RWPE2 (cell line): Measurements from ENCODE around the gene B2M.
A peak's percentile ranks its signal among the peaks of the same experiment; 100 is the strongest.
"Not testable (repeated sequence)": the region's sequence is repeated elsewhere in the genome, so short reads cannot be mapped to it uniquely, and the experiment has no call there.

ENCODE experiments used
- ATAC-seq: fragments of 200-7000 bp; cut with Tn5 transposase; 3 replicates; pipeline ENCODE4 v1.9.1; 2021; ENCODE audit warnings: low read depth
- DNase-seq: peaks from one replicate; pipeline ENCODE4 v3.0.0-alpha.2; 2020; ENCODE audit warnings: low spot score
- H3K27ac ChIP-seq: fragments of 450-650 bp; 2 replicates; pipeline ENCODE4 v1.5.1; 2017; ENCODE audit warnings: mild to moderate bottlenecking; ENCODE audit not compliant: poor library complexity, severe bottlenecking
- H3K27me3 ChIP-seq: fragments of 250-450 bp; sonication (Bioruptor Pico); 2 replicates; pipeline ENCODE4 v1.5.1; 2021; ENCODE audit warnings: mild to moderate bottlenecking, moderate library complexity; ENCODE audit not compliant: insufficient read depth, poor library complexity, severe bottlenecking
- H3K36me3 ChIP-seq: fragments of 250-450 bp; sonication (Bioruptor Pico); 2 replicates; pipeline ENCODE4 v1.5.1; 2020; ENCODE audit warnings: low read depth, mild to moderate bottlenecking, moderate library complexity
- H3K4me1 ChIP-seq: fragments of 250-450 bp; sonication (Bioruptor Pico); 2 replicates; pipeline ENCODE4 v1.5.1; 2021; ENCODE audit warnings: mild to moderate bottlenecking, moderate library complexity; ENCODE audit not compliant: insufficient read depth, poor library complexity, severe bottlenecking
- H3K4me3 ChIP-seq: fragments of 250-450 bp; sonication (Bioruptor Pico); 2 replicates; pipeline ENCODE4 v1.5.1; 2021; ENCODE audit warnings: mild to moderate bottlenecking, moderate library complexity; ENCODE audit not compliant: severe bottlenecking
- H3K9me3 ChIP-seq: fragments of 250-450 bp; sonication (Bioruptor Pico); 2 replicates; pipeline ENCODE4 v1.5.1; 2021; ENCODE audit warnings: mild to moderate bottlenecking, moderate library complexity; ENCODE audit not compliant: severe bottlenecking
- TF ChIP-seq, protein P1 (sequence below): fragments of 450-650 bp; IDR thresholded peaks from one replicate; pipeline ENCODE4 v1.5.1; 2017; ENCODE audit warnings: mild to moderate bottlenecking, moderate library complexity; ENCODE audit not compliant: poor library complexity, severe bottlenecking

B2M gene

DNA sequence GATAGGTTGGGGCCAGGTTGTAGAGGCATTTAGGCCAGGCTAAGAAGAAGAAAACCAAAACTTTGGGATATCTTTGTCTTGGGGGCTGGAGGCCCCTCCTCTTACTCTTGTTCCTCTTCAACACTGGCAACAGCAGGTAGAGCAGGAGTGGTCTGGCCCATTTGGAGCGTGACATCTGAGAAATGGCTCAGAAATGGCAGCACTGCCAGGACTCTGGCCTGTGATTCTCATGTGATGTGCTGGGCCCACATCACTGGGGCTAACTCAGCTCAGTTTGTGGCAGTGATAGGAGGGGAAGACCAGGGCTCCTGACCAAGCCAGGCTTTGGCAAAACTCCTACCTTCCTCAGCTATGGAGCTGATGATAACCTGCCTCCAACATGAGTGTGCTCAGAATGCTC, 18.7 kb upstream of the B2M start:
- ATAC-seq (peak; percentile 27; the same call in 1 of the 3 replicates), DNase-seq (no peak)
- H3K4me3 ChIP-seq, result no peak overlapping the region
- H3K36me3 ChIP-seq, result no peaks in the 10 kb centered on the region
- TF ChIP-seq, protein P1, sequence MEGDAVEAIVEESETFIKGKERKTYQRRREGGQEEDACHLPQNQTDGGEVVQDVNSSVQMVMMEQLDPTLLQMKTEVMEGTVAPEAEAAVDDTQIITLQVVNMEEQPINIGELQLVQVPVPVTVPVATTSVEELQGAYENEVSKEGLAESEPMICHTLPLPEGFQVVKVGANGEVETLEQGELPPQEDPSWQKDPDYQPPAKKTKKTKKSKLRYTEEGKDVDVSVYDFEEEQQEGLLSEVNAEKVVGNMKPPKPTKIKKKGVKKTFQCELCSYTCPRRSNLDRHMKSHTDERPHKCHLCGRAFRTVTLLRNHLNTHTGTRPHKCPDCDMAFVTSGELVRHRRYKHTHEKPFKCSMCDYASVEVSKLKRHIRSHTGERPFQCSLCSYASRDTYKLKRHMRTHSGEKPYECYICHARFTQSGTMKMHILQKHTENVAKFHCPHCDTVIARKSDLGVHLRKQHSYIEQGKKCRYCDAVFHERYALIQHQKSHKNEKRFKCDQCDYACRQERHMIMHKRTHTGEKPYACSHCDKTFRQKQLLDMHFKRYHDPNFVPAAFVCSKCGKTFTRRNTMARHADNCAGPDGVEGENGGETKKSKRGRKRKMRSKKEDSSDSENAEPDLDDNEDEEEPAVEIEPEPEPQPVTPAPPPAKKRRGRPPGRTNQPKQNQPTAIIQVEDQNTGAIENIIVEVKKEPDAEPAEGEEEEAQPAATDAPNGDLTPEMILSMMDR, result no peak
- H3K27me3 ChIP-seq, result peaks cover 3% of the 10 kb centered on the region
- no peak overlapping the region for H3K27ac ChIP-seq
- H3K9me3 ChIP-seq, result no peaks in the 10 kb centered on the region
- H3K4me1 ChIP-seq, result no peaks in the 10 kb centered on the region

DNA sequence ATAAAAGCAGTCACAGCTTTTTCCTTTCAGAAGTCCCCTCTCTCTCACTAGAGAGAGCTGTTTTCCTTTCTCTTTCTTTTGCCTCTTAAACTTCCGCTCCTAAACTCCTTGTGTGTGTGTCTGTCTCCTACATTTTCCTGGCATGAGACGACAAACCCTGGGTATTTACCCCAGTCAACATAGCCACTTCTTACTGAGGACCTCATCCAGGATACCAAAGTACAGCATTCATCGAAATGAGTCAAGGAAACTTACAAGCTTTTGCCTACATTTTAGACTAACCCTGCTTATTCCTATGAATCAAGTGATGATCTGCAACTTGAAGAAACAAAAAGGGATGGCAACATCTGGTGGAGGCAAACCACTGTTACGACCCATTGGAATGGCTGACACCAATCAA, 16.9 kb upstream of the B2M start:
- TF ChIP-seq, protein P1, result no peak
- Histone ChIP-seq H3K27me3 (peaks cover 3% of the 10 kb centered on the region), H3K27ac (no peak overlapping the region)

DNA sequence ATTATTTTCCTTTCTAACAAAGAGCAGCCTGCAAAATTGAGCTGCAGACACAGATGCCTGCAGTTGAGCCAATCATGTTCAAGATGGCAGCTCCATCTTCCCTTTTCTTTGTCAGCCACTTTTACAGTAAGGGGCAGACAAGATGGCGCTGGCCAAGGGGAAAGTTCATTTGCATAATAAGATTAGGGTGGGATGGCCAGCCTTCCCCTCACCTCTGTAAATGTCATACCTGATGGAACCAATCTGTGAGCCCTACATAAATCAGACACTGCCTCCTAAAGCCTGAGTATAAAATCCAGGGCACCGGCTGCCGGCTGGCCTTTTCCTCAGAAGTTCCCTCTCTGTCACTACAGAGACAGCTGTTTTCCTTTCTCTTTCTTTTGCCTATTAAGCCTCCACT, 16.0 kb upstream of the B2M start:
- TF ChIP-seq, protein P1, result no peak
- no peak for ATAC-seq
- Histone ChIP-seq H3K27me3 (peaks cover 3% of the 10 kb centered on the region), H3K9me3 (no peaks in the 10 kb centered on the region), H3K4me1 (no peaks in the 10 kb centered on the region), H3K4me3 (no peak overlapping the region), H3K27ac (no peak overlapping the region), H3K36me3 (no peaks in the 10 kb centered on the region)
- no peak for DNase-seq

More for the DNA sequence above, 16.9 kb upstream of the B2M start:
- Histone ChIP-seq H3K36me3 (no peaks in the 10 kb centered on the region), H3K4me1 (no peaks in the 10 kb centered on the region), H3K9me3 (no peaks in the 10 kb centered on the region), H3K4me3 (no peak overlapping the region)
- ATAC-seq, result no peak
- no peak for DNase-seq

DNA sequence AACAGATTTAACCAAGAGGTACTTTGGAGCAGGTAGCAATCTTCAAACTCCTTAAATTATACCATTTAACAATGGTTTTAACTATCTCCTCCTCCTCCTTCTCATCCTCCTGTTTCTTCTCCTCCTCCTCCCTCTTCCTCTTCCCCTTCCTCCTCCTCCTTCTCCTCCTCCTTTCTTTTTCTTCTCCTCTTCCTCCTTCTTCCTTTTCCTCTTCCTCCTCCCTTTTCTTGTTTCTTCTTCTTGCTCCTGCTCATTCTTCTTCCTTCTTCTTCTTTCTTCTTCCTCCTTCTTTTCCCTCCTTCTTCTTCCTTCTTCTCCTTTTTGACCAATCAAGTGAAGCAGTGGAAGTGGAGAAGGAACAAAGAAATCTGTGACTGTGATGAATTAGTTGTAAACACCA, 14.3 kb upstream of the B2M start:
- Histone ChIP-seq H3K4me3 (no peak overlapping the region), H3K36me3 (no peaks in the 10 kb centered on the region)
- no peak for ATAC-seq

DNA sequence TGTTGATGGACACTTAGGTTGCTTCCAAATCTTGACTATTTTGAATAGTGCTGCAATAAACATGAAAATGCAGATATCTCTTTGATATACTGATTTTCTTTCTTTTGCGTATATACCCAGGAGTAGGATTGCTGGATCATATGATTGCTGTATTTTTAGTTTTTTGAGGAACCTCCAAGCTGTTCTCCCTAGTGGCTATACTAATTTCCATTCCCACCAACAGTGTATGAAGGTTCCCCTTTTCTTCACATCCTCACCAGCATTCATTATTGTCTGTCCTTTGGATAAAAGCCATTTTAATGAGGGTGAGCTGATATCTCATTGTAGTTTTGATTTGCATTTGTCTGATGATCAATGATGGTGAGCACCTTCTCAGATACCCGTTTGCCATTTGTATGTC, 12.7 kb upstream of the B2M start:
- DNase-seq (no peak), ATAC-seq (no peak)
- Histone ChIP-seq H3K4me1 (no peaks in the 10 kb centered on the region), H3K36me3 (no peaks in the 10 kb centered on the region), H3K4me3 (no peak overlapping the region), H3K27ac (no peak overlapping the region), H3K27me3 (peaks cover 3% of the 10 kb centered on the region), H3K9me3 (no peaks in the 10 kb centered on the region)
- TF ChIP-seq, protein P1, result no peak

More for the DNA sequence above, 14.3 kb upstream of the B2M start:
- TF ChIP-seq, protein P1, result no peak
- no peak for DNase-seq
- no peaks in the 10 kb centered on the region for H3K4me1 ChIP-seq
- no peak overlapping the region for H3K27ac ChIP-seq
- H3K27me3 ChIP-seq, result peaks cover 3% of the 10 kb centered on the region
- H3K9me3 ChIP-seq, result no peaks in the 10 kb centered on the region

DNA sequence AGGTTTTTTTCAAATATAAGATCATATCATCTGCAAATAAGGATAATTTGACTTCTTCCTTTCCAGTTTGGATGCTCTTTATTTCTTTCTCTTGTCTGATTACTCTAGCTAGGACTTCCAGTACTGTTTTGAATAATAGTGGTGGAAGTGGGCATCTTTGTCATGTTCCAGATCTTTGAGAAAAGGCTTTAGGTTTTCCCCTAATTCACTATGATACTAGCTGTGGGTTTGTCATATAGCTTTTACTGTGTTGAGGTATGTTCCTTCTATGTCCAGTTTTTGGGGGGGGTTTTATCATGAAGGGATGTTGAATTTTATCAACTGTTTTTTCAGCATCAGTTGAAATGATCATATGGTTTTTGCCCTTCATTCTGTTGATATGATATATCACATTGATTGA, 10.6 kb upstream of the B2M start:
- H3K27ac ChIP-seq, H3K36me3 ChIP-seq, DNase-seq, H3K4me3 ChIP-seq, H3K27me3 ChIP-seq, ATAC-seq, H3K4me1 ChIP-seq, H3K9me3 ChIP-seq: not testable (repeated sequence)
